Mesothelial cell of epicardium (in vitro differentiated cells): ENCODE measurements around the gene POLD3. TPM values are rescaled to one million over a fixed set of nuclear protein-coding genes. Genes with fewer than 3 reads are reported as not detected.

Experiments used
- DNase-seq, 2 experiments: peaks; one replicate each; pipeline ENCODE4 v3.0.0; 2021; ENCODE audit warnings: low spot score in 2 of 2; ENCODE audit not compliant: unreplicated experiment in 2 of 2
- H3K27ac Mint-ChIP-seq: 2 replicates; pipeline ENCODE4 v1.8.0; 2021; ENCODE audit warnings: mixed read lengths
- H3K27me3 Mint-ChIP-seq: 2 replicates; pipeline ENCODE4 v1.8.0; 2021; ENCODE audit warnings: low read depth, mixed read lengths
- H3K36me3 Mint-ChIP-seq: 2 replicates; pipeline ENCODE4 v1.8.0; 2021; ENCODE audit warnings: mixed read lengths
- H3K4me1 Mint-ChIP-seq: 2 replicates; pipeline ENCODE4 v1.8.0; 2021; ENCODE audit warnings: mixed read lengths
- H3K4me3 Mint-ChIP-seq: 2 replicates; pipeline ENCODE4 v1.8.0; 2021; ENCODE audit warnings: mild to moderate bottlenecking, moderate library complexity, mixed read lengths
- H3K9me3 Mint-ChIP-seq: 2 replicates; pipeline ENCODE4 v1.8.0; 2021; ENCODE audit warnings: mixed read lengths
- total RNA-seq: library from RNA; stranded (reverse); gene quantifications from 3 replicates; pipeline ENCODE4 v1.2.1, GENCODE V29; 2021
- TF ChIP-seq, protein P1 (sequence below): fragments of 200-600 bp; sonication (generic); IDR thresholded peaks from one replicate; pipeline ENCODE4 v1.5.0; 2021; ENCODE audit warnings: antibody characterized with exemption; ENCODE audit not compliant: unreplicated experiment

The POLD3 gene
- total RNA-seq, 1 donor from 2014 or later: 21.7 TPM

- DNase-seq: no peak
- Mint-ChIP-seq H3K27ac (no peak overlapping the region), H3K36me3 (peaks cover 37% of the 10 kb centered on the region), H3K4me3 (no peak overlapping the region), H3K9me3 (no peaks in the 10 kb centered on the region), H3K27me3 (no peaks in the 10 kb centered on the region), H3K4me1 (no peaks in the 10 kb centered on the region)
- TF ChIP-seq, protein P1, sequence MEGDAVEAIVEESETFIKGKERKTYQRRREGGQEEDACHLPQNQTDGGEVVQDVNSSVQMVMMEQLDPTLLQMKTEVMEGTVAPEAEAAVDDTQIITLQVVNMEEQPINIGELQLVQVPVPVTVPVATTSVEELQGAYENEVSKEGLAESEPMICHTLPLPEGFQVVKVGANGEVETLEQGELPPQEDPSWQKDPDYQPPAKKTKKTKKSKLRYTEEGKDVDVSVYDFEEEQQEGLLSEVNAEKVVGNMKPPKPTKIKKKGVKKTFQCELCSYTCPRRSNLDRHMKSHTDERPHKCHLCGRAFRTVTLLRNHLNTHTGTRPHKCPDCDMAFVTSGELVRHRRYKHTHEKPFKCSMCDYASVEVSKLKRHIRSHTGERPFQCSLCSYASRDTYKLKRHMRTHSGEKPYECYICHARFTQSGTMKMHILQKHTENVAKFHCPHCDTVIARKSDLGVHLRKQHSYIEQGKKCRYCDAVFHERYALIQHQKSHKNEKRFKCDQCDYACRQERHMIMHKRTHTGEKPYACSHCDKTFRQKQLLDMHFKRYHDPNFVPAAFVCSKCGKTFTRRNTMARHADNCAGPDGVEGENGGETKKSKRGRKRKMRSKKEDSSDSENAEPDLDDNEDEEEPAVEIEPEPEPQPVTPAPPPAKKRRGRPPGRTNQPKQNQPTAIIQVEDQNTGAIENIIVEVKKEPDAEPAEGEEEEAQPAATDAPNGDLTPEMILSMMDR: no peak
Observed at GRCh38 chr11:74620531-74620930, 28.1 kb downstream of the POLD3 start.

GRCh38 chr11:74626130-74626529, 33.7 kb downstream of the POLD3 start:
- Mint-ChIP-seq H3K4me3 (no peak overlapping the region), H3K27ac (no peak overlapping the region), H3K36me3 (peaks cover 26% of the 10 kb centered on the region), H3K27me3 (no peaks in the 10 kb centered on the region), H3K4me1 (no peaks in the 10 kb centered on the region), H3K9me3 (no peaks in the 10 kb centered on the region)
- no peak for DNase-seq
- TF ChIP-seq, protein P1: no peak

DNA sequence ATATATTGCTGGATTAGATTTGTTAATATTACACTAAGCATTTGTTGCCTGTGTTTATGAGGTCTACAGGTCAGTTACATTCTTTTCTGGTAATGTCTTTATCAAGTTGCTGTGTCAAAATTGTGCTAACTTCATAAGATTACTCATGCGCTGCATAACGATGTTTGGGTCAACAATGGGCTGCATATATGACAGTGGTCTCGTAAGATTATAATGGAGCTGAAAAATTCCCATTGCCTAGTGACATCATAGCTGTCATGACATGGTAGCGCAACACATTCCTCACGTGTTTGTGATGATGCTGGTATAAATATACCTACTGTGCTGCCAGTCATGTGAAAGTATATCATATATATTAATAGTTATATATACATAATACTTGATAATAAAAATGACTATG, 34.2 kb downstream of the POLD3 start:
- TF ChIP-seq, protein P1: no peak
- DNase-seq: no peak
- H3K4me1 Mint-ChIP-seq: peaks cover under 1% of the 10 kb centered on the region
- H3K9me3 Mint-ChIP-seq: no peaks in the 10 kb centered on the region
- H3K27me3 Mint-ChIP-seq: no peaks in the 10 kb centered on the region
- no peak overlapping the region for H3K27ac Mint-ChIP-seq
- no peak overlapping the region for H3K4me3 Mint-ChIP-seq
- peaks cover 23% of the 10 kb centered on the region for H3K36me3 Mint-ChIP-seq

GRCh38 chr11:74627381-74627780, 35.0 kb downstream of the POLD3 start:
- DNase-seq: no peak
- Mint-ChIP-seq H3K27me3 (no peaks in the 10 kb centered on the region), H3K4me1 (peaks cover 3% of the 10 kb centered on the region), H3K36me3 (peaks cover 19% of the 10 kb centered on the region), H3K9me3 (no peaks in the 10 kb centered on the region), H3K4me3 (no peak overlapping the region), H3K27ac (no peak overlapping the region)
- TF ChIP-seq, protein P1: no peak

DNA sequence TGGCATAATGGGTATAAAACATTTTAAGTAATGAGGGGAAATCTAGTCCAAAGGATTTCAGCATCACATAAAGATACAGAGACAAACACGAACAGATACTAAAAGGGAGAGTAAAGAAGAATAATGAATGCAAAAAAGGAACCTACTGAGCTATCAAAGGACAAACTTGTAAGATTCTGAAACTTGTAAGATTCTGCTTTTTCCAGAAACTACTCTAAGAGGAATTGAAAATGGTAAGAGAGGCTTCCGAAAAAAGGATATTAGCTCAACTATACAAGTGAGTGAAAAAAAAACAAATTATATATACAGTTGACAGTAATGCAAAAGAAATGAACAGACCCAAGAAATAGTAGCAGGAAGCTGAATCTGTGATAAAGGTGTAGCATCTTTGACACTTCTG, 37.7 kb downstream of the POLD3 start:
- TF ChIP-seq, protein P1: no peak
- peaks cover 14% of the 10 kb centered on the region for H3K36me3 Mint-ChIP-seq
- peaks cover 18% of the 10 kb centered on the region for H3K4me1 Mint-ChIP-seq
- H3K4me3 Mint-ChIP-seq: no peak overlapping the region
- H3K27ac Mint-ChIP-seq: no peak overlapping the region
- no peaks in the 10 kb centered on the region for H3K9me3 Mint-ChIP-seq
- no peaks in the 10 kb centered on the region for H3K27me3 Mint-ChIP-seq
- no peak for DNase-seq
